Stimulated activated CD4-positive, alpha-beta T cell treated with anti-CD3 and anti-CD28 coated beads, Interleukin-4, amount 100 ng/mL, for 4 hours (primary cell): ENCODE results near the gene XYLT1.

ENCODE experiments used
- DNase-seq, 2 experiments: peaks; one replicate each; pipeline ENCODE4 v3.0.0-alpha.2; 2020

The XYLT1 gene

GRCh38 chr16:17130733-17131132 is 340.0 kb downstream of the XYLT1 start:
- no peak for DNase-seq

GRCh38 chr16:17129971-17130370 is 340.8 kb downstream of the XYLT1 start:
- DNase-seq: no peak

GRCh38 chr16:17128791-17129190 is 342.0 kb downstream of the XYLT1 start:
- DNase-seq: no peak

- DNase-seq: no peak
Observed at GRCh38 chr16:17126156-17126555, 344.6 kb downstream of the XYLT1 start.

GRCh38 chr16:17125671-17126070 is 345.1 kb downstream of the XYLT1 start:
- DNase-seq: no peak

GRCh38 chr16:17117906-17118577 is 352.7 kb downstream of the XYLT1 start:
- DNase-seq: no peak

- no peak for DNase-seq
Observed at GRCh38 chr16:17116595-17117322, 354.0 kb downstream of the XYLT1 start.

GRCh38 chr16:17109413-17109812 is 361.3 kb downstream of the XYLT1 start:
- no peak for DNase-seq

- DNase-seq: no peak
Observed at GRCh38 chr16:17108596-17108995, 362.2 kb downstream of the XYLT1 start.

- no peak for DNase-seq
Observed at GRCh38 chr16:17107450-17107849, 363.3 kb downstream of the XYLT1 start.

GRCh38 chr16:17106243-17106791 is 364.4 kb downstream of the XYLT1 start:
- no peak for DNase-seq

GRCh38 chr16:17105239-17105797 is 365.4 kb downstream of the XYLT1 start:
- no peak for DNase-seq

- no peak for DNase-seq
Observed at GRCh38 chr16:17104654-17105053, 366.1 kb downstream of the XYLT1 start.

GRCh38 chr16:17103216-17103615 is 367.5 kb downstream of the XYLT1 start:
- DNase-seq: no peak

- DNase-seq: no peak
Observed at GRCh38 chr16:17101646-17102045, 369.1 kb downstream of the XYLT1 start.

GRCh38 chr16:17098685-17099084 is 372.1 kb downstream of the XYLT1 start:
- no peak for DNase-seq

- DNase-seq: no peak
Observed at GRCh38 chr16:17084130-17084529, 386.6 kb downstream of the XYLT1 start.

GRCh38 chr16:17083628-17084027 is 387.1 kb downstream of the XYLT1 start:
- DNase-seq: no peak

- DNase-seq: no peak
Observed at GRCh38 chr16:17082095-17082882, 388.5 kb downstream of the XYLT1 start.

GRCh38 chr16:17080105-17080504 is 390.7 kb downstream of the XYLT1 start:
- no peak for DNase-seq

- no peak for DNase-seq
Observed at GRCh38 chr16:17078931-17079631, 391.7 kb downstream of the XYLT1 start.

GRCh38 chr16:17076818-17077498 is 393.8 kb downstream of the XYLT1 start:
- no peak for DNase-seq
